IPS-11a (cell line): ENCODE measurements around the gene TRAK1.

Experiments
- H3K4me3 ChIP-seq: one replicate; pipeline ENCODE4 v1.5.1; 2013; ENCODE audit warnings: low read depth, low read length, control low read depth

Gene TRAK1

DNA sequence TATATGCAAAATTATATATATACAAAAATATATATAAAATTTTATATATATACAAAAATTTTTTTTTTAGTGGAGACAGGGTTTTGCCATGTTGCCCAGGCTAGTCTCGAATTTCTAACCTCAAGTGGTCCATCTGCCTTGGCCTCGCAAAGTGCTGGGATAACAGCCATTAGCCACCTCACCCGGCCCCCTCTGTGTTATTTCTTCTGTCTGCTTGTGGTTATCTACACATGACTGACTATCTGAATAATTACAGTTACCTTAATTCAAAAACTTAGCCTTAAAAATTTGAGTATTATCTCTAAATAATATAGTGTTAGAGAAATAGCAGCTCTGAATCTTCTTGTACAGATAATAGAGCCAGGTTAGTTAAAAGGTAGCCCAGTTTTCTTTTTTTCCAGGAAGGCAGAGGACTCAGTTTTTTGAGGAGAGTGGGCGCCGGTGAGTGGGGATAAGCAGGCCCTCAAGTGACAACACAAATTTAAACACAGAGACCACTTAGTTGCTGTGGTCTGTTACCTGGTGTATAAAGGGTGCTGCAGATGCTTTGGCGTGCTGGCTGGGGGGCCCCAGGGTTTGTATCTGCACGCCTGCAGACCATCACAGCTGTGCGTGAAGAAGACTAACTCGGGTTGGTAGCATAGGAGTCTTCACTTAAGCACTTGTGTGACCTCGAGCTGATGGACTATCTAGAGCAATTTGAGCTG, 83.7 kb downstream of the TRAK1 start:
- no peak overlapping the region for H3K4me3 ChIP-seq

DNA sequence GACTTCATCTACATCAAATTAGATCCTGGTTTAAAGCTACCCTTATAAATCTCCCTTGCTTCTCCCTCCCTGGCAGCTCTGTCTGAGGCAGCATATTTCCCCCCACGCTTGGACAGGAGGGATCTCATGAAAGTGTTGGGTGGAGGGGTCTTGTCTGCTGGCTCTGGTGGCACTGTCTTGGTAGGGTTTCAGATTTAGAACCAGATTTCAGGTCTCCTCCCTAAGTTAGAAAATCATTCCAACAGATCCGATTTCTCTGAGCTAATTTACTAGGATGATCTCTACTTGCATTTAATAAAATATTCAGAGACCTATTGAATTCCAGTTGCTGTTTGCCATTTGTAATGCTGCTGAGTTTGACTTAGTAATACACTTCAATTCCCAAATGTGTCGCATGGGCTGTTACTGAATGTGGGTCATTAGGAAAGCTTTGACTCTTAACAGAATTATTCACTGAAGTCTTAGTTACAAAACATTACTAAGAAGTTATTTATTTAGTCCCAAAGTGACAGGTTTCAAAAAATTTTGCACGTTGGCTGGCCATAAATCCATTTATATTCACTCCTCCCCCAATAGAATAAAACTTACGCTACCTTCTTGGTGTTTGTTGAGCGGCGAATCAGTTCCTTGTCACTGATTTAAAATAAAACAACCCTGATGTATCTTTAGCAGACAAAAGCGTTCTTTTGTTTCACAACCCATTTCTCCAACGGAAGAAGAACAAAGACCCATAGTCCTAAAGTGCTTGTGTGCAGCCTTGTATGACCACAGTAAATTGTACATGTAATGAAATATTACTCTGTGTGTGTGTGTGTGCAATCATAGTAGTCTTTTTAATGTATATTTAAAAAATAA, 84.5 kb downstream of the TRAK1 start:
- no peak overlapping the region for H3K4me3 ChIP-seq

DNA sequence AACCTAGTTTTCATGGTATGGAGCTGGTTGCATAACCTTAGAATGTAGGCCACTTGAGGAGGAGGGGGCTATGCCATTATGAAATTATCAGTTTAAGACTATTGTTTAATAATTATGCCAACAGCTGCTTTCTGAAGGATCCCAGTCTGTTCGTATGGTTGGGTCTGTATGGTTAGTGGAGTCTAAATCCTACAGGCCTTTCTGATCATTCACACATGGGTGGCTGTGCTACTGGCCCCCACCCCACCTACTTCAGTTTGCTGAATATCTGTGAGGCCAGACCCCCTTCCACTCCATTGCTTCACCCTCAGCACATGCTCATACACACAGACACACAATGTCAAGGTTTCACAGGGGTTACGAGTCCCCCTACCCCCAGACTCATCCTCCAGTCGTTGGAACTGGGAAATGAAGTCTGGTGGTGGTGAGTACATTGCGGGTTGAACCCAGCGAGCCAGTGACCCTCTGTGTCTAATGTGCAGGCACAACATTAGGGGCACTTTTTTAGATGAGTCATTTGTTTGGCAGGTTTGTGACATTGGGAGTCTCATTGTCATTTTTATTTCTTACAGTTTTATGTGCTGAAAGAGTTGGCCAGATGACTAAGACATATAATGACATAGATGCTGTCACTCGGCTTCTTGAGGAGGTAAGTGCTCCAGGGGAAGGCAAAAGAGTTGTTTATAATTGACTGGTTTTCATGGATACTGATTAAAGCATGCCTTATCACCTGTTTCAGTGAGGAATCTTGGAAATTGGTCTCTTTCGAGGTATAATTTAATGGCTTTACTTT, 85.3 kb downstream of the TRAK1 start:
- no peak overlapping the region for H3K4me3 ChIP-seq

DNA sequence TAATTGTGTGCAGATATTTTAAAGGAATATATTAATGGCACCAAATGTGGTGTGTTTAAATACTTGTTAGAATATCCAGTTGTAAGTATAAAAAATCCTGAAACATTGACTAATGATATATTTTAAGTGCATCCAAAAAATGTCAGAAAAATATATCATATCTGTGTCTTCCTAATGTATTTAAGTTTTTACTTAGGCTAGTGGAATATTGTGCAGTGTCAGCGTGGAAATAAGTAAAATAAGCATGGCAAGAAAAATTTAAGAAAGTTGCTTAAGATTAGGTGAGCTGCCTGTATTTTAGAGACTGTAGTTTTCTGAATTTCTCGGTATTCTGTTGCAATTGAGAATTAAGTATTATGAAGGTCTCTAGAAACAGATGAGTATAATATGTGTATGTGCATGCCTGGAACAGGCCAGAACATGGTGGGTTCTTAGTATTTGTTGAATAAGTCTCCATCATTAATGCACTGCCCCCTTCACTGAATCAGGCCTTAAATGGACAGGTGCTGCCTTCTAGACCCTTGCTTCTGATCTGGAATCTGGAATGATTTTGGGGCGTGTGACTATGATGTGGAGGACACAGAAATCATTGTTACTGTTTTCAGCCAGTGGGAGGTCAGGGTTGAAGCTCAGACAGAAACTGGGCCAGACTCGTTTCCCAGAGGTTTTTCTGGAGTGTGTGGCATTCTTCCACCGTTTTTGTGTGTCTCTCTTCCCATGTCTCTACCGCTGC, 86.1 kb downstream of the TRAK1 start:
- H3K4me3 ChIP-seq = no peak overlapping the region

DNA sequence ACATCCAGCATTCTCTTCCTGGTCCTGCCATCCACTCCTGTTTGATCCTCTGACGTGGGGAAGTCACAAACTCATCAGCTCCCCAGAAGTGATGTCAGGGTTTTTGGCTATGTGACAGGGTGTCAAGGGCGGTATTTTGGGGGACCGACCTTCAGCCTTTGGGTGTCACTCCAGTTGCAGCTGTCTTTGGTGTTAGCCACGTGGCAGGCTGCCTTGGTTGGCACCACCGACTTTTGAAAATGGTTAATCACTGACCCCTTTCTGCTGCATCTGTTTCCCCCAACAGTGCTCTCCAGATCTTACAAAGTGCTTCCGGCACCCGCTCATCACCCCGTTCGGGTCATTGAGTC, 86.6 kb downstream of the TRAK1 start:
- H3K4me3 ChIP-seq = no peak overlapping the region

DNA sequence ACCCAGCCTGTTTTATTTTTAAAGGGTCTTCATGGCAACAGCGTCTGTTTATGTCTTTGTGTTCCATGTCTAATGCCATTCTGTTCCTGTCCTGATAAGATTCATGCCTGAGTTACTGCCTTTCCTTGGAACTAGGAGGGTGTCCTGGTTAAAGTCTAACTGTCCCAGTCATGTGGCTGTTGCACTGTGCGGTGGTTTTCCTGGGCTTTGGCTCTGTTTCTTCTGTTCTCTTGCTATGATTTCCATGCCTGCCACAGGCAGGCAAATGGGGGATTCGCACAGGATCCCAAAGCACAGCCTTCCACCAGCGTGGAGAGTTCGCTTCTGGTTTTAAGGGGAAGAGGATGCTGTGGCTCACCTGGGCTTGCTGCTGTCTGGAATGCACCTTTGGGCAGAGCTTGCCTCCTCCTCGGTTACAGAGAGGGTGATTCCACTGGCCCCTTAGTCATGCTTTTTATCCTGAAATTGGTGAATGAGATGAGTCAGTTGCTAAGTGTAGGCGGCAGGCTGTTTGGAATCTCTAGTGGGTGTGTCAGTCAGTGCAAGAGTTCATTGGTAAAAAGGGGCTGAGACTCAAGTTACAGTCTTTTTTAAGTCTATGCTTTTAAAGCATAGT, 88.1 kb downstream of the TRAK1 start:
- H3K4me3 ChIP-seq = no peak overlapping the region

DNA sequence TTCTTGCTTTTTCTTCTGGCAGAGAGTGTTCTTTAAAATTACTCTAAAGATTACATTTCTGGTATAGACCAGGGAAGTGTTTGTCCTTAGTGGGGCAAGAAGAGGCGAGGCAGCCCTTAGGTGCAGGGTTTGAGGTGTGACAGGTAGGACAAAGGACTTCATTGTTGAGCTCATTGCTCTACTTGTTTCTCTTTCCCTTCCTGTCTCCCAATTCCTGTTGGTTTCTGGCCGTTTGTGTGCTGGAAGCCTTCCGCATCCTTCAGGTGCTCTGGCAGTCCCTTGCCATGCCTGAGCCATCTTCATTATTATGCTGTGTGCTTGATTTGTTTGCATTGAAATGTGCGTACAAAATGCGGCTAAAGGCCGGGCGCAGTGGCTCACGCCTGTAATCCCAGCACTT, 89.7 kb downstream of the TRAK1 start:
- no peak overlapping the region for H3K4me3 ChIP-seq

DNA sequence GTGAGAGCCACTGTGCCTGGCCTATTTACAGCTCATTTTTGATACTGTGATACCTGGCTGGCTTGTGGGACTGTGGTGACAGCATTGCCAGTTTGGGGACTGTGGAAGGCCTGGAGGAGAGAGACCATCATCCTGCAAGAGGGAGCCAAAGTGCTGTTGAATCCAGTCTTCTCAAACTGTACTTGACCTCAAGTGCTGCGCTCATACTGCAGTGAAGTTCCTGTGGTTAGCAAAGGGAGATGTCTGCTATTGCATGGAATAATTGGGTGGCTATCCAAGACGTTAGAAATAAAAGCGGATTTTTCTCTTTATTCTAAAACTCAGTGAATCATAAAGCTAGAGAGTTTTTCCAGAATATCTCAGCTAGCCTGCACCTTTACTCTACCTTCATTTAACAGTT, 91.4 kb downstream of the TRAK1 start:
- no peak overlapping the region for H3K4me3 ChIP-seq

DNA sequence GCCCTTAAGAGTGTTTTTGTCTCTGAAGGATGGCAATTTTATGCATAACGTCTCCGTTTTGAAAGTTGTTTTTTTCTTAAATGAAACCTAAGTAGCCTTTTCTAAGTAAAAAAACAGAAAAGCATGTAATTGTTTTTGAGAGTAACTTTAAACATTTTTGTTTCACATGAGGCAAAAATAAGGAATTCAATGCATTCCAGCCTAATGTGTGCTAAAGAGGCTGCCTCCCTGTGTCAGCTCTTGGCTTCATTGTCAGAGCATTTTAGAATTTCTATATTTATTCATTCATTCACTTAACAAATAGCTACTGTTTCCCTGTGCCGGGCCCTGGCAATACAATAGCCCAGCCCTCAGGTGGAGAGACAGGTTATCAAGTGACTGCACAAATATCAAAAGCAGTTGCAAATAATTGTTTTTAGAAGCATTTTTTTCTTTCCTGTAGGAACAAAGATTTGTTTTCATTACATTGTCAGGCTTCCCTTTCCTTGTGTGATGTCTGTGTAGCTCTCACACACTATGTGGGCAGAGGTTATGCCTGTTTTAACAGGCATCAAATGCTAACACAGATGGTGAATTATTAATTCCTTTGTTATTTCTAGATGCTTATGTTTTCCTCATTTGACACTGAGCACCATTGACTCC, 93.0 kb downstream of the TRAK1 start:
- no peak overlapping the region for H3K4me3 ChIP-seq

DNA sequence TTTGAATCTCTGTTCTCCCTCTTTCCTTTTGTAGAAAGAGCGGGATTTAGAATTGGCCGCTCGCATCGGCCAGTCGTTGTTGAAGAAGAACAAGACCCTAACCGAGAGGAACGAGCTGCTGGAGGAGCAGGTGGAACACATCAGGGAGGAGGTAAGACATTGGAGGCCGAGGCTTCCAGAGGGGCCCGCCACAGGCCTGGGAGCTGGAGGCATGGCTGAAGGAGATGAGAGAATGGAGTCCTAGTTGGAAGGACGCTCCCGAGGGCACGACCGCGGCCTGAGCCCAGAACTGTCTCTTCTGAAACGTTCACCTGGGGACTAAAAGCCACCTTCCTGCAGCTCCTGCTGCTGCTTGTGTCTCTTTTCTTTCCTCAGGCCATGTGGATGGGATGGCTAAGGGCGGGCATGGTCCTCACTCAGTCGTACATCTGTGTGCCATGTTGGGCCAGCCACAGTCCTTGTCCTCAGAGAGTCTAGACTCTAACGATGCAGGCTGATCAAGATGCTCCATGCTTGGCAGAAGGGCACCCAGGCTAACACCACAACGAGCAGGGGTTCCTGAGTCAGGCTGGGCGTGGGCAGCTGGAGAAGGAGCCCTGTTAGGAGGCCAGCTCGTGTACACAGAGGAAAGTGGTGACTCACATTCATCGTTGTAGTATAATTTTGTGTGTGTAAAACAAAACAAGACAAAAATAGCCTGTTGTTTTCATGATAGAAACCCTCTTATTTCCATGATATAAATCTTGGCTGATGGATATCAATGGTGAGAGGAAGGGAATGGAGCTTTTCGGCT, 93.7 kb downstream of the TRAK1 start:
- H3K4me3 ChIP-seq = no peak overlapping the region

DNA sequence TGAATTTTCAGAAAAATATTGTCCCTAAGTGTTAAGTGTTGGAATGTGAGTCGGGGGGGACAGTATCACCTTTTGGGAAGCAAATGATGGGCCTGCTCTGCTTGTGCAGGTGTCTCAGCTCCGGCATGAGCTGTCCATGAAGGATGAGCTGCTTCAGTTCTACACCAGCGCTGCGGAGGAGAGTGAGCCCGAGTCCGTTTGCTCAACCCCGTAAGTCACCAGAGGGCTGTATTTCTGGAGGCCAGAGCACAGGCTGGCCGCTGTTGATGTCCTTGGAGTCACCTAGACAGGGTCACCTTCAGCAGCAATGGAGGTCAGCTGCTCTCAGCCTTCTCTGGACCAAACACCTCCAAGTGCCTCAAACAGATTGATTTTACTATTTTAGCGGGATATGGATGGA, 96.8 kb downstream of the TRAK1 start:
- no peak overlapping the region for H3K4me3 ChIP-seq

DNA sequence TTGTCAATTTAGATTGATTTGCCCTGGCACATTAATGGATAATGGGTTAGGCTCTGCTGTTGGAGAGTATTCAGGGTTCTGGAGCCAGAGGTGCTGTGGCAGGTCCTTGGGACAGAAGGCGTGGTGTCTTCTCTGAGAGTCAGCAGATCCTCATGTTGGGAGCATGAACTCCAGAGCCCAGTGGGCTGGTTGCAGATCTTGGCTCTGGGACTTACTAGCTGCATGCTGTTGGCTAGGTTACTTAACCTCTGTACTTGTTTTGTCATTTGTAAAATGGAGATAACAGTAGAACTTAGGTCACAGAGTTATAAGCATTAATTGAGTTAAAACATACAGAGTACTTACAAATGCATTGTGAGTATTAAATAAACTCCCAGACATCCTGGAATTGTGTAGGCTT, 97.2 kb downstream of the TRAK1 start:
- H3K4me3 ChIP-seq = no peak overlapping the region

DNA sequence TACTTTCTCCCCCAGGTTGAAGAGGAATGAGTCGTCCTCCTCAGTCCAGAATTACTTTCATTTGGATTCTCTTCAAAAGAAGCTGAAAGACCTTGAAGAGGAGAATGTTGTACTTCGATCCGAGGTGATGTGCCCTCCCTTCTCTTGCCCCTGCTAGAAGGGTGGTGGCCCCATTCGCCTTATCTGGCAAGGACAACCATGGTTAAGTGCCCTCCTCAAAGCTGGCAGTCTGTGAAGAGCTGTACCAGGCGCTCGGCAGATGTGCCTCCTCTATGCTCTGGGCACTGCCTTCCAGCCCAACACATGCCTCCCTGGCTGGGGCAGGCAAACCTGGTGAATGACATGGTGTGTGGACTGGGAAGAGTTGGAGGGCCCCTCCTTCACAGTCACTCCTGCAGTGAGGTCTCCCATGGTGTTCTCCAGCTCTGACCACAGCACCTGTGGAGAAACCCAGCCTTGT, 97.9 kb downstream of the TRAK1 start:
- H3K4me3 ChIP-seq = no peak overlapping the region

DNA sequence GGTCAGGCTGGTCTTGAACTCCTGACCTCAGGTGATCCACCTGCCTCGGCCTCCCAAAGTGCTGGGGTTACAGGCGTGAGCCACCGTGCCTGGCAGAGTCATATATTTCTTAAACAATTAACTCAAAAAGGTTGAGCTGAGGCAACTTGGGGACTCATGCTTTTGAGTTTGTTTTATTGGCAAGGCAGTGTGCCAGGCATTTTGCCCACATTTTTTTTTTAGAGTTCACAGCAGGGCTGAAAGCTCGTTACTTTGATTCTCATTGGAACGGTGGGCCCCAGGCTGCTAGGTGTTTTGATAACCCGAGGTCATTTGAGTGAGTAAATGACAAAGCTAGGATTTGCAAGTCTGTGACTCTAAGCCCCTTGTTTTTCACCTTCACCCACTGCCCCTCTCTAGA, 98.6 kb downstream of the TRAK1 start:
- H3K4me3 ChIP-seq = no peak overlapping the region

DNA sequence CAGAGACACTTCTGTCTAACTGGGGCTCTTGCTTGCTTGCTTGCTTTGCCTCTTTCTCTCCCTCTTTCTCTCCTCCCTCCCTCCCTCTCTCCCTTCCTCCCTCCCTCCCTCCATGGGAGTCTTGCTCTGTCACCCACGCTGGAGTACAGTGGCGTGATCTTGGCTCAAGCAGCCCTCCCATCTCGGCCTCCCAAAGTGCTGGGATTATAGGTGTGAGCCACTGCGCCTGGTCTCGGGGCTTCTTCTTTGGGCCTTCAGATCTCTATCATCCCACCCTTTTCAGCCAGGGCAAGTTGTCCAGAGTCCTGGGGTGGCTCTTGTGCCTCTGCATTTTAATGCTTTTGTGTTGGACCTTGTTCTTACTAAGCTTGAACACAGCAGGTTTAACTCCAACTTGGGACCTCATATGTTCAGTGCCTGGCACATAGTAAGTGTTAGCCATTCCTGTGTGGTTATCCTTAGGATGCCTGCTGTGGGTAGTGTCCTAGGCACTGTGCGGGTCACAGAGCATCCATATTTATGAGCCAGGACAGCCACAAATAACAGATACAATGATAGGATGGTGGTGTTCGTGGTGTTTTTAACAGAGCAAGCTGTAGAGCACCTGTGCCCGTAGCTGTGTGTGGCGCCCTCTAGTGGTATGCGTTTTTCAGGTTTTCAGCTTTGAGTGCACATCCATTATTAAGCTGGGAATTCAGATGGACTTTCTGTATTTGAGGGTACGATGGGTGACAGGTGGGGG, 99.7 kb downstream of the TRAK1 start:
- no peak overlapping the region for H3K4me3 ChIP-seq

DNA sequence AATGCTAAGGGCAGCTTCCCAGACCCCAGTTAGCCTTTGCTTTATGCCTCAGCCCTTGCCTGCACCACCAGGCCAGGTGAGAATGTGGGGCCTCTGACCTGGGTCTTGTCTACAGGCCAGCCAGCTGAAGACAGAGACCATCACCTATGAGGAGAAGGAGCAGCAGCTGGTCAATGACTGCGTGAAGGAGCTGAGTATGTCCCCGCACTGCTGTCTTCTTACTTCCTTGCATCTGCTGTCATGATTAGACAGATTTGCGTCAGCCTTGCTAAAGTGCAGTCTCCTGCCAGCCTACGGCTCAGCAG, 100.2 kb downstream of the TRAK1 start:
- H3K4me3 ChIP-seq = no peak overlapping the region

DNA sequence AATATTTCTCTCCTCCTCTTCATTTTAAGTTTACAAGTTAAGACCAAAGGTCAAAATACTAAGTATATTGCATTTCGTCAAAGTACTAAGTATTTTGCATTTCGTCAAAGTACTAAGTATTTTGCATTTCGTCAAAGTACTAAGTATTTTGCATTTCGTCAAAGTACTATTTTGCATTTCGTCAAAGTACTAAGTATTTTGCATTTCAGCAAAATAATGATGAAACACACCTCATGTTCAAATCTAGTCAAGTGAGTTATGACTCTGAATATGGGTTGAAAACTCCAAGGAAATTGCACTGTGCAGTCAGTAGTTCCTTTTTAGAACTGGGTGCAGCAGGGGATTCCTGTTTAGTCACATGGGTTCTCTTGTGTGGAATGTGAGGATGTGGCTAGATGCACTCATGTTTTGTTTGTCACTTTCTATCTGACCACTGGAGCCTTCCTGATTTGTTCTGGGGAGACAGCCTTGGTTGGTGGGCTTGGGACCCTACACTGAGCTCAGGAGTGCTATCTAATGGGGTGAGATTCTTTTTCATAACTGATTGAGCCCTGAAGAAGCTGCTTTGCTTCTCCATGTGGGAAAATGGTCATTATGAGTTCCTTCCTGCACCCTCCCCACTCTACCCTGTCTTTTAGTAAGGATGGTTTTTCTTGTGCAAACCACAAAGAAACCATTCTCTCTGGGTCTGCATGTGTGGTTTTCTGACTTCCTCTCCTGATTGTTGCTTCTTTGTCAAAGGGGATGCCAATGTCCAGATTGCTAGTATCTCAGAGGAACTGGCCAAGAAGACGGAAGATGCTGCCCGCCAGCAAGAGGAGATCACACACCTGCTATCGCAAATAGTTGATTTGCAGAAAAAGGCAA, 101.4 kb downstream of the TRAK1 start:
- no peak overlapping the region for H3K4me3 ChIP-seq

DNA sequence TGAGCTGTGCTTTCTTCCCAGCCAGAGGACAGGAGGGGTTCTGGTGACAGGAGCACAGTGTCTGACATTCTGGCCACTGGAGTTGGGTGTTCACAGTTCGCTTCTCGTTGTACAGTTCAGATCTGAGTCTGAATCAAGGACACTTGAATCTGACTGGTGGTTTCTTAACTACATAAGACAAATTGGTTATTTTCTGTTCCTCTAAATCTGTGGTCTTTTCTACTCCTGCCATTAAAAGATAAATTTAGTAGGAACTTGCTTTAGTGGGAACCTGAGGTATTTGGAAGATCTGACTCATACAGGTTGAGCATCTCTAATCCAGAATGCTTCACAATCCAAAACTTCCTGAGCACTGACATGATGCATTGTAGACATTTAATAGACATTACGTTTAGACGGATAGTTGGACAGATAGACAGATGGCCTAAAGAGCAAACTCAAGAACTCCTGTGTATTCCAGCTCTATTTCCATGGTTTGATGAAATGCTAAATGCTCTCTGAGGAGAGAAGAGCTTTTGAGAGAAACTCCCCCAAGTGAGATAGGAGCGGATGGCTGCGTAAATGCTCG, 103.9 kb downstream of the TRAK1 start:
- no peak overlapping the region for H3K4me3 ChIP-seq
